ENCODE results near the gene DDX5. TPM values are rescaled to one million over a fixed set of nuclear protein-coding genes. Genes with fewer than 3 reads are reported as not detected.

The DDX5 gene
- polyA plus RNA-seq, 1 experiment = 915 TPM

GRCh38 chr17:64536913-64537312 lies 30.8 kb upstream of the DDX5 start:
- H3K4me3 ChIP-seq (ENCODE audit: low read depth, low read length) = no peak overlapping the region

GRCh38 chr17:64535357-64535756 lies 29.3 kb upstream of the DDX5 start:
- CTCF ChIA-PET = no interaction called here
- H3K9me3 ChIP-seq (ENCODE audit: control insufficient read depth, insufficient read depth, low read length) = no peaks in the 10 kb centered on the region
- H3K27me3 ChIP-seq (ENCODE audit: control insufficient read depth, insufficient read depth, low read length) = no peaks in the 10 kb centered on the region
- H3K27ac ChIP-seq (ENCODE audit: low read depth, low read length) = no peak overlapping the region
- no peak for DNase-seq (ENCODE audit: low read depth, low spot score)
- TF ChIP-seq CTCF (IDR thresholded peaks at IDR 0.05; ENCODE audit: low read depth, low read length) = no peak
- POLR2A ChIA-PET = interaction anchor here (0.7 kb wide), 1 partner anchor 29 kb away, joined by 3 read pairs; the partner anchor contains the start of gene CEP95
- no peak overlapping the region for H3K4me3 ChIP-seq (ENCODE audit: low read depth, low read length)

More at GRCh38 chr17:64536913-64537312, 30.8 kb upstream of the DDX5 start:
- Histone ChIP-seq H3K9me3 (ENCODE audit: control insufficient read depth, insufficient read depth, low read length) (no peaks in the 10 kb centered on the region), H3K27ac (ENCODE audit: low read depth, low read length) (no peak overlapping the region), H3K27me3 (ENCODE audit: control insufficient read depth, insufficient read depth, low read length) (no peaks in the 10 kb centered on the region)
- TF ChIP-seq CTCF (IDR thresholded peaks at IDR 0.05; ENCODE audit: low read depth, low read length) = no peak
- ChIA-PET CTCF (no interaction called here), POLR2A (no interaction called here)
- no peak for DNase-seq (ENCODE audit: low read depth, low spot score)

DNA sequence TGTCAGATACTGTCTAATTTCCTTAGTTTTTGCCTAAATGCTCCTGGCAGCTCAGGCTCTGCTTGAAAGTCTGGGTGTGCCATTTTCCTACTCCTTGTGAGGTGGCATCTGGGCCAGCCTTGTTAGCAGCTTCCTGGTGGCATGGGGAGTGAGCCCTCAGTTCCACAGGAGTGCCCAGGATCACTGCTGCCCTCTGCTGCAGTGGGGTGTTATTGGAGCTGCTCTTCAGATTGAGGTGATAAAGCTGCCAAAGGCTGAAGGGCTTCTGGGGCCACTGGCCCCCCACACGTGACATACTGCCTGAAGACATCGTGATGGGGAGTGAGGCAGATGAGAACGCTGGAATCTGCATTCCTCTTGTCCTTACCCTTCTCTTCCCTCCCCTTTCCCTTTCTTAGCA lies 28.1 kb upstream of the DDX5 start:
- H3K27ac ChIP-seq (ENCODE audit: low read depth, low read length) = peak overlapping the region; percentile 31
- CTCF ChIA-PET = no interaction called here
- POLR2A ChIA-PET = interaction anchor here (1.9 kb wide), 1 partner anchor 28 kb away, joined by 7 read pairs; the partner anchor contains the start of genes CEP95 and DDX5
- H3K9me3 ChIP-seq (ENCODE audit: control insufficient read depth, insufficient read depth, low read length) = no peaks in the 10 kb centered on the region
- TF ChIP-seq CTCF (IDR thresholded peaks at IDR 0.05; ENCODE audit: low read depth, low read length) = 0 out of 2 replicates have a peak, but pooled peaks have one; percentile 4
- no peak overlapping the region for H3K4me3 ChIP-seq (ENCODE audit: low read depth, low read length)
- no peaks in the 10 kb centered on the region for H3K27me3 ChIP-seq (ENCODE audit: control insufficient read depth, insufficient read depth, low read length)
- no peak for DNase-seq (ENCODE audit: low read depth, low spot score)

DNA sequence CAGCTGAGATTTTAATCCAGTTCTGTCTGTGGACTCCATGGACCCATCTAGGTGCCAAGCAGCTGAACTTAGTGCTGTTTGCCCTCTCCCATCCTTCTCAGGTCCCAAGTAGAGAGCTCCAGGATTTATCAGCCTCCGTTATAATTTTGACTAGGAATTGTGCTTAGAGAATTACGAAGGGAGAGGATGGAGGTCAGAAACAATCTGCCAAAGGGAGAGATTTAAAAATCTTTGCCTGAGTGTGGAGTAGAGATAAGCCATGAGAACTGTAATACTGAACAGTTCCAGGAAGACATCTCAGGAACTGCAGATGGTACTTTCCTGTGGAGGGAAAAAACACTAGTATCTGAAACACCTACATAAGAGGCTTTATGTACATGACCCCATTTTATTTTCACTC lies 27.7 kb upstream of the DDX5 start:
- POLR2A ChIA-PET = interaction anchor here (1.9 kb wide), 1 partner anchor 28 kb away, joined by 7 read pairs; the partner anchor contains the start of genes CEP95 and DDX5
- TF ChIP-seq CTCF (IDR thresholded peaks at IDR 0.05; ENCODE audit: low read depth, low read length) = no peak
- DNase-seq (ENCODE audit: low read depth, low spot score) = no peak
- Histone ChIP-seq H3K27ac (ENCODE audit: low read depth, low read length) (peak overlapping the region; percentile 40), H3K4me3 (ENCODE audit: low read depth, low read length) (no peak overlapping the region), H3K27me3 (ENCODE audit: control insufficient read depth, insufficient read depth, low read length) (no peaks in the 10 kb centered on the region), H3K9me3 (ENCODE audit: control insufficient read depth, insufficient read depth, low read length) (no peaks in the 10 kb centered on the region)
- CTCF ChIA-PET = no interaction called here

DNA sequence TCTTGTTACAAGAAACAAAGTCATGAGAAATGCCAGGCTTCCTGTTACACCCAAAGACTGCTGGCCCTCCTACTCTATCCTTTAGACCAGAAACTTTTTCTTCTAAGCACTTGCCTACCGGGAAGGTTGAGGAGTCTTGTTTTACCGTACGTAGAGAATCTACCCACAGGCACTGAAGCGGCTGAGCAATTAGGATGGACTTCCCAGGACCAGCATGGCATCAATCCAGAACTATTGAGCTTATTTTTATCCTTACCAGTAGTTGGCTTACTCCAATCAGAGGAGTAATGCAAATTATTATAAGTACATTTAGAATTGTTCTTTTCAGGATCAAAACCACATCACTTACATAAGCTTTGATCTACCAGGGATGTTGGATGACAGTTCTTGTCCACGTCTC lies 26.3 kb upstream of the DDX5 start:
- H3K9me3 ChIP-seq (ENCODE audit: control insufficient read depth, insufficient read depth, low read length) = no peaks in the 10 kb centered on the region
- H3K27me3 ChIP-seq (ENCODE audit: control insufficient read depth, insufficient read depth, low read length) = no peaks in the 10 kb centered on the region
- no peak overlapping the region for H3K4me3 ChIP-seq (ENCODE audit: low read depth, low read length)
- ChIA-PET POLR2A (interaction anchor here (1.1 kb wide), 1 partner anchor 26 kb away, joined by 4 read pairs; the partner anchor contains the start of gene CEP95), CTCF (interaction anchor here (1.2 kb wide), 1 partner anchor 13 kb away, joined by 3 read pairs; no protein-coding TSS in a partner anchor)
- no peak for TF ChIP-seq CTCF (IDR thresholded peaks at IDR 0.05; ENCODE audit: low read depth, low read length)
- no peak for DNase-seq (ENCODE audit: low read depth, low spot score)
- no peak overlapping the region for H3K27ac ChIP-seq (ENCODE audit: low read depth, low read length)
